ENCODE data around the gene TIMELESS. TPM values are rescaled to one million over a fixed set of nuclear protein-coding genes. Genes with fewer than 3 reads are reported as not detected.
"Not testable (repeated sequence)": the region's sequence is repeated elsewhere in the genome, so short reads cannot be mapped to it uniquely, and the experiment has no call there.

Gene TIMELESS
- total RNA-seq, 2 donors from 2014 or later: 29.8 to 80.6 TPM

DNA sequence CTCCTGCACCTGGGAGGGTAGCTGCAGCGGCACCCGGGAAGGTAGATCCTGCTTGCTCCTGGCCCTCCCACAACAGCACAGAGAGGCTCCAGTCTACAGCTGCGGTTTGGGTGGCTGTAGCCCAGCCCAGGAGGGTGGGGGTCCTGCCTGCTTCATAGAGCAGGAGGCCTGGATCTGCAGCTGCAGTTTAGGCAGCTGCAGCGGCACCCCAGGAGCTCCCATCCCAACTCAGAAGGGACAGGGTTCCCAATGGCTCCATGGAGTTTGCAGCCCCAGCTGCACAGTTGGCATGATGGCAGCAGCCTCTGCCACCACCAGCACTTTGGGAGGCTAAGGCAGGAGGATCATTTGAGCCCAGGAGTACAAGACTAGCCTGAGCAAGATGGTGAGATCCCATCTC lies 38.5 kb downstream of the TIMELESS start:
- no peaks in the 10 kb centered on the region for H3K9me3 Mint-ChIP-seq
- no peak for ATAC-seq
- no peaks in the 10 kb centered on the region for H3K27me3 Mint-ChIP-seq
- no peak for DNase-seq (ENCODE audit: low spot score)
- no peaks in the 10 kb centered on the region for H3K4me1 Mint-ChIP-seq (ENCODE audit: low read depth in 2 of 2)
- H3K36me3 Mint-ChIP-seq: peaks cover 5% of the 10 kb centered on the region
- no peak overlapping the region for H3K4me3 Mint-ChIP-seq
- no peak overlapping the region for H3K27ac Mint-ChIP-seq

- H3K27me3 Mint-ChIP-seq: no peaks in the 10 kb centered on the region
- no peak overlapping the region for H3K4me3 Mint-ChIP-seq
- DNase-seq (ENCODE audit: low spot score): no peak
- no peak overlapping the region for H3K27ac Mint-ChIP-seq
- no peaks in the 10 kb centered on the region for H3K4me1 Mint-ChIP-seq (ENCODE audit: low read depth in 2 of 2)
- H3K9me3 Mint-ChIP-seq: no peaks in the 10 kb centered on the region
- H3K36me3 Mint-ChIP-seq: no peaks in the 10 kb centered on the region
- no peak for ATAC-seq
Observed at GRCh38 chr12:56408799-56409417, 40.3 kb downstream of the TIMELESS start.

GRCh38 chr12:56404227-56404626 lies 45.0 kb downstream of the TIMELESS start:
- not testable (repeated sequence) for H3K4me3 Mint-ChIP-seq; H3K4me1 Mint-ChIP-seq (ENCODE audit: low read depth in 2 of 2); H3K9me3 Mint-ChIP-seq; ATAC-seq; H3K27me3 Mint-ChIP-seq; DNase-seq (ENCODE audit: low spot score); H3K27ac Mint-ChIP-seq; H3K36me3 Mint-ChIP-seq

DNA sequence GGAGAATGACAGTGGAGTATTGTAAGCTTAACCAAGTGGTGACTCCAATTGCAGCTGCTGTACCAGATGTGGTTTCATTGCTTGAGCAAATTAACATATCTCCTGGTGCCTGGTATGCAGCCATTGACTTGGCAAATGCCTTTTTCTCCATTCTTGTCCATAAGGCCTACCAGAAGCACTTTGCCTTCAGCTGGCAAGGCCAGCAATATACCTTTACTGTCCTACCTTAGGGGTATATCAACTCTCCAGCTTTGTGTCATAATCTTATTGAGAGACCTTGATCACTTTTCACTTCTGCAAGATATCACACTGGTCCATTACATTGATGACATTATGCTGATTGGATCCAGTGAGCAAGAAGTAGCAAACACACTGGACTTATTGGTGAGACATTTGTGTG lies 47.6 kb downstream of the TIMELESS start:
- H3K9me3 Mint-ChIP-seq; H3K4me3 Mint-ChIP-seq; DNase-seq (ENCODE audit: low spot score); H3K27ac Mint-ChIP-seq; H3K4me1 Mint-ChIP-seq (ENCODE audit: low read depth in 2 of 2); H3K36me3 Mint-ChIP-seq; H3K27me3 Mint-ChIP-seq; ATAC-seq: not testable (repeated sequence)

DNA sequence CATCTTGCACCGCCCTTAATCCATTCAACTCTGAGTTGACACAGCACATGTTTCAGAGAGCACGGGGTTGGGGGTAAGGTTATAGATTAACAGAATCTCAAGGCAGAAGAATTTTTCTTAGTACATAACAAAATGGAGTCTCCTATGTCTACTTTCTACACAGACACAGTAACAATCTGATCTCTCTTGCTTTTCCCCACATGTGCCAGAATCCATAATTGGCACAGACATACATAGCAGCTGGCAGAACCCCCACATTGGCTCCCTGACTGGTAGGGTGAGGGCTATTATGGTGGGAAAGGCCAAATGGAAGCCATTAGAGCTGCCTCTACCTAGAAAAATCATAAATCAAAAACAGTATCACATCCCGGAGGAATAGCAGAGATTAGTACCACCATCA lies 48.1 kb downstream of the TIMELESS start:
- not testable (repeated sequence) for H3K4me3 Mint-ChIP-seq

DNA sequence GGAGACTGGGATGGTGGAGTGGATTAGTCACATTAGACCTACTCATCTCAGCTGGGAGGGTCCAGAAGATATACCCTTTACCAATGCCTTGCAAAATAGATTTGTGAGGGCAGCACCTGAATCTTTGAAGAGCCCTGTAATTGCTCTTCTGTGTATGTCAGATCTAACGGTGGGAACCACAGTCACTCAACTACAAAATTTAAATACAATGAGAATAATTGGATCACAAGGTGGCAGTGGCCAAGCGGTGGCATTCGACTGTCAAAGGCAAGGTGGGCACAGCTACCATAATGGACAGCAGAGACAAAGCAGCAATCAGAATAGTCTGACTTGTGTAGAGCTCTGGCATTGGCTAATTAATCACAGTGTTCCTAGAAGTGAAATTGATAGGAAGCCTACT lies 49.8 kb downstream of the TIMELESS start:
- not testable (repeated sequence) for ATAC-seq; DNase-seq (ENCODE audit: low spot score); H3K27me3 Mint-ChIP-seq; H3K4me1 Mint-ChIP-seq (ENCODE audit: low read depth in 2 of 2); H3K4me3 Mint-ChIP-seq; H3K9me3 Mint-ChIP-seq; H3K36me3 Mint-ChIP-seq; H3K27ac Mint-ChIP-seq

More for the DNA sequence above, 48.1 kb downstream of the TIMELESS start:
- not testable (repeated sequence) for DNase-seq (ENCODE audit: low spot score); H3K36me3 Mint-ChIP-seq; ATAC-seq; H3K27ac Mint-ChIP-seq; H3K9me3 Mint-ChIP-seq; H3K27me3 Mint-ChIP-seq; H3K4me1 Mint-ChIP-seq (ENCODE audit: low read depth in 2 of 2)

- H3K9me3 Mint-ChIP-seq: peaks cover 7% of the 10 kb centered on the region
- H3K4me1 Mint-ChIP-seq (ENCODE audit: low read depth in 2 of 2): no peaks in the 10 kb centered on the region
- no peak overlapping the region for H3K4me3 Mint-ChIP-seq
- ATAC-seq: no peak
- no peak for DNase-seq (ENCODE audit: low spot score)
- H3K36me3 Mint-ChIP-seq: peaks cover 5% of the 10 kb centered on the region
- peaks cover 0 to 3% of the 10 kb centered on the region in 2 donors for H3K27me3 Mint-ChIP-seq
- H3K27ac Mint-ChIP-seq: no peak overlapping the region
Observed at GRCh38 chr12:56398324-56398723, 50.9 kb downstream of the TIMELESS start.

GRCh38 chr12:56392331-56392730 lies 56.9 kb downstream of the TIMELESS start:
- ATAC-seq (no peak), DNase-seq (ENCODE audit: low spot score) (no peak)
- Mint-ChIP-seq H3K9me3 (no peaks in the 10 kb centered on the region), H3K27ac (no peak overlapping the region), H3K4me1 (ENCODE audit: low read depth in 2 of 2) (no peaks in the 10 kb centered on the region), H3K36me3 (peaks cover 6% of the 10 kb centered on the region), H3K4me3 (no peak overlapping the region), H3K27me3 (peaks cover 3 to 5% of the 10 kb centered on the region in 2 donors)

DNA sequence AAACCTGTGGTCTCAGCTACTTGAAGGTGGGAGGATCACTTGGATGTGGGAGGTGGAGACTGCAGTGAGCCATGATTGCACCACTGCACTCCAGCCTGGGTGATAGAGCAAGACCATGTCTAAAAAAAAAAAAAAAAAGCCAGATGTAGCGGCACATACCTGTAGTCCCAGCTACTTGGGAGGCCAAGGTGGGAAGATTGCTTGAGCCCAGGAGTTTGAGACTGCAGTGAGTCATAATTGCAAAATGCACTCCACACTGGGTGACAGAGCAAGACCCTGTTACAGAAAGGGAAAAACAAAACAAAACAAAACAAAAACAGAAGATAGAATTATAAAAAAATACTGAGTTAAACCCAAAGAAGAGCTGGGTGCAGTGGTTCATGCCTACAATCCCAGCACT lies 57.5 kb downstream of the TIMELESS start:
- peaks cover 6% of the 10 kb centered on the region for H3K36me3 Mint-ChIP-seq
- H3K27me3 Mint-ChIP-seq: peaks cover 3 to 5% of the 10 kb centered on the region in 2 donors
- H3K9me3 Mint-ChIP-seq: no peaks in the 10 kb centered on the region
- H3K4me1 Mint-ChIP-seq (ENCODE audit: low read depth in 2 of 2): no peaks in the 10 kb centered on the region
- H3K27ac Mint-ChIP-seq: no peak overlapping the region
- ATAC-seq (no peak), DNase-seq (ENCODE audit: low spot score) (no peak)
- H3K4me3 Mint-ChIP-seq: no peak overlapping the region

DNA sequence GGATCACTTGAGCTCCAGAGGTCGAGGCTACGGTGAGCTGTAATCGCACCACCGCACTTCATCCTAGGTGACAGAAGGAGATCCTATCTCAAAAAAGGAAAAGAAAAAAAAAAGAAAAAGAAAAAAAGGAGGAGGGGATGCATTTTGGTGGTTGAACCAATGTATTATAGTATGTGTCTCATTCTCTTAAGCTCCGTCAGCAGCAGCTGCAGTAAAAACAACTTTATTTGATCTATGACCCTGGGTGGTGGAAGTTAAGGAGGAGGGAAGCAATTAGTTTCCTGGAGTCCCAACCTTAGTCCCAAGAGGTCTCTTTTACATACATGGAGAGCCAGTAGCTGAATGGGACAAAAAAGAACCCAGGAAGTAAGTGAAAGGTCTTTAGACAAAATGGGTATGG lies 59.8 kb downstream of the TIMELESS start:
- Mint-ChIP-seq H3K4me1 (ENCODE audit: low read depth in 2 of 2) (no peaks in the 10 kb centered on the region), H3K4me3 (no peak overlapping the region), H3K9me3 (no peaks in the 10 kb centered on the region), H3K27me3 (peaks cover 3 to 5% of the 10 kb centered on the region in 2 donors), H3K36me3 (peaks cover 6% of the 10 kb centered on the region), H3K27ac (no peak overlapping the region)
- DNase-seq (ENCODE audit: low spot score) (no peak), ATAC-seq (no peak)

GRCh38 chr12:56387152-56387736 lies 62.0 kb downstream of the TIMELESS start:
- Mint-ChIP-seq H3K27ac (no peak overlapping the region), H3K27me3 (peaks cover 3 to 5% of the 10 kb centered on the region in 2 donors), H3K4me1 (ENCODE audit: low read depth in 2 of 2) (no peaks in the 10 kb centered on the region), H3K36me3 (peaks cover 6% of the 10 kb centered on the region), H3K4me3 (no peak overlapping the region), H3K9me3 (no peaks in the 10 kb centered on the region)
- DNase-seq (ENCODE audit: low spot score): no peak
- no peak for ATAC-seq

GRCh38 chr12:56385873-56386272 lies 63.4 kb downstream of the TIMELESS start:
- Mint-ChIP-seq H3K36me3 (no peaks in the 10 kb centered on the region), H3K4me3 (no peak overlapping the region), H3K27ac (no peak overlapping the region), H3K4me1 (ENCODE audit: low read depth in 2 of 2) (no peaks in the 10 kb centered on the region), H3K27me3 (peaks cover 0 to 3% of the 10 kb centered on the region in 2 donors), H3K9me3 (no peaks in the 10 kb centered on the region)
- no peak for DNase-seq (ENCODE audit: low spot score)
- ATAC-seq: no peak

GRCh38 chr12:56382611-56383010 lies 66.6 kb downstream of the TIMELESS start:
- no peaks in the 10 kb centered on the region for H3K9me3 Mint-ChIP-seq
- no peaks in the 10 kb centered on the region for H3K27me3 Mint-ChIP-seq
- no peak overlapping the region for H3K4me3 Mint-ChIP-seq
- H3K27ac Mint-ChIP-seq: no peak overlapping the region
- no peak for DNase-seq (ENCODE audit: low spot score)
- ATAC-seq: no peak
- H3K4me1 Mint-ChIP-seq (ENCODE audit: low read depth in 2 of 2): no peaks in the 10 kb centered on the region
- H3K36me3 Mint-ChIP-seq: no peaks in the 10 kb centered on the region

DNA sequence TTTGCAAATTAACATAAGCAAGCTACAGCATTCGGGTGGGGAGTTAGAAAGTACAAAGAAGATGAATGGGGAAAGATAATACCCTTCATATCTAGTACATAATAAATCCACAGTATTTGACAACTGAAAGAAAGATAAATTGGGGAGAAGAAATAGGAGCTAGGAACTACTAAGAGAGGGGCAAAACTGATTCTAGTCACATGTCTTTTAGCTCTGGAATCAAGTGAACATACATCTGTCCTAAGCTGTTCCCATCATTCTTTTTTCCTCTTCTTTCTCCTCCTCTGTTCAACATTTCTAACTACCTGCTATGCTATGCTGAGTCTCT lies 71.3 kb downstream of the TIMELESS start:
- Mint-ChIP-seq H3K27me3 (no peaks in the 10 kb centered on the region), H3K36me3 (no peaks in the 10 kb centered on the region), H3K4me1 (ENCODE audit: low read depth in 2 of 2) (no peaks in the 10 kb centered on the region)

More for the DNA sequence above, 71.3 kb downstream of the TIMELESS start:
- no peak overlapping the region for H3K27ac Mint-ChIP-seq
- DNase-seq (ENCODE audit: low spot score) (no peak), ATAC-seq (no peak)
- no peaks in the 10 kb centered on the region for H3K9me3 Mint-ChIP-seq
- no peak overlapping the region for H3K4me3 Mint-ChIP-seq
